NCI-H446 (cell line): ENCODE data around the gene IDNK.

Experiments
- DNase-seq, 2 experiments: peaks; one replicate each; lab custom pipeline; 2025; lab: John Stamatoyannopoulos, UW

IDNK gene

DNA sequence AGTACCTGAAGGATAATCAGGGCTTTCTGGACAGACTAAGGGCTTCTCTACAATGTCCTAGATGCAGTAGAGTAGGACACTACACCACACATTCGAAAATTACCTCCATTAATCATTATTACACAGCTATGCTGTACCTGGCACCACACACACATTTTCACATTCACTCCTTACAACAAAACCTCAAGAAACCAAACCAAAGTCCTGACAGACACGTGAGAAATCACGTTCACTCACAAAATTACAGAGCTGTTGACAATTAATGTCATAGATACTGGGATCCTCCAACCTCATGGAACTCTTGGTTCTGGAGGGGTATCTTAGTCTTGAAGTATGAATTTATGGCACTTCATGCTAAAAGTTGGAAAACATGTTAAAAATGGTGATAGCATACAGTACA lies 68.5 kb downstream of the IDNK start:
- no peak for DNase-seq
